ENCODE results near the gene AFF3.
"Not testable (repeated sequence)": the region's sequence is repeated elsewhere in the genome, so short reads cannot be mapped to it uniquely, and the experiment has no call there.

The AFF3 gene

GRCh38 chr2:99757611-99758114 is 384.7 kb downstream of the AFF3 start:
- no peak for DNase-seq (ENCODE audit: low read depth in 2 of 2)

GRCh38 chr2:99756059-99756458 is 386.3 kb downstream of the AFF3 start:
- no peak for DNase-seq (ENCODE audit: low read depth in 2 of 2)

- no peak for DNase-seq (ENCODE audit: low read depth in 2 of 2)
Observed at GRCh38 chr2:99754210-99754609, 388.2 kb downstream of the AFF3 start.

GRCh38 chr2:99753505-99753904 is 388.9 kb downstream of the AFF3 start:
- DNase-seq (ENCODE audit: low read depth in 2 of 2) = no peak

GRCh38 chr2:99748344-99748743 is 394.0 kb downstream of the AFF3 start:
- DNase-seq (ENCODE audit: low read depth in 2 of 2) = no peak

GRCh38 chr2:99747842-99748241 is 394.5 kb downstream of the AFF3 start:
- DNase-seq (ENCODE audit: low read depth in 2 of 2) = no peak

- DNase-seq (ENCODE audit: low read depth in 2 of 2) = no peak
Observed at GRCh38 chr2:99743146-99743545, 399.2 kb downstream of the AFF3 start.

- no peak for DNase-seq (ENCODE audit: low read depth in 2 of 2)
Observed at GRCh38 chr2:99737537-99737936, 404.9 kb downstream of the AFF3 start.

GRCh38 chr2:99735753-99736152 is 406.6 kb downstream of the AFF3 start:
- no peak for DNase-seq (ENCODE audit: low read depth in 2 of 2)

- not testable (repeated sequence) for DNase-seq (ENCODE audit: low read depth in 2 of 2)
Observed at GRCh38 chr2:99735314-99735713, 407.1 kb downstream of the AFF3 start.

- DNase-seq (ENCODE audit: low read depth in 2 of 2) = no peak
Observed at GRCh38 chr2:99734236-99734635, 408.2 kb downstream of the AFF3 start.

GRCh38 chr2:99729104-99730025 is 413.0 kb downstream of the AFF3 start:
- DNase-seq (ENCODE audit: low read depth in 2 of 2) = no peak

- DNase-seq (ENCODE audit: low read depth in 2 of 2) = no peak
Observed at GRCh38 chr2:99728166-99728565, 414.2 kb downstream of the AFF3 start.

GRCh38 chr2:99727199-99727598 is 415.2 kb downstream of the AFF3 start:
- no peak for DNase-seq (ENCODE audit: low read depth in 2 of 2)

GRCh38 chr2:99726691-99727090 is 415.7 kb downstream of the AFF3 start:
- no peak for DNase-seq (ENCODE audit: low read depth in 2 of 2)

GRCh38 chr2:99725820-99726219 is 416.6 kb downstream of the AFF3 start:
- no peak for DNase-seq (ENCODE audit: low read depth in 2 of 2)

GRCh38 chr2:99722476-99722875 is 419.9 kb downstream of the AFF3 start:
- DNase-seq (ENCODE audit: low read depth in 2 of 2) = no peak

- DNase-seq (ENCODE audit: low read depth in 2 of 2) = no peak
Observed at GRCh38 chr2:99719102-99719501, 423.3 kb downstream of the AFF3 start.

- no peak for DNase-seq (ENCODE audit: low read depth in 2 of 2)
Observed at GRCh38 chr2:99715956-99716355, 426.4 kb downstream of the AFF3 start.

- no peak for DNase-seq (ENCODE audit: low read depth in 2 of 2)
Observed at GRCh38 chr2:99714349-99714748, 428.0 kb downstream of the AFF3 start.

GRCh38 chr2:99711144-99711543 is 431.2 kb downstream of the AFF3 start:
- no peak for DNase-seq (ENCODE audit: low read depth in 2 of 2)

GRCh38 chr2:99710721-99711120 is 431.7 kb downstream of the AFF3 start:
- no peak for DNase-seq (ENCODE audit: low read depth in 2 of 2)

GRCh38 chr2:99709229-99709628 is 433.2 kb downstream of the AFF3 start:
- DNase-seq (ENCODE audit: low read depth in 2 of 2) = no peak

All from stimulated activated CD8-positive, alpha-beta memory T cell treated with anti-CD3 and anti-CD28 coated beads, Interleukin-2, amount 100 ng/mL, for 48 hours (primary cell).